ENCODE data around the gene LTB. TPM values are rescaled to one million over a fixed set of nuclear protein-coding genes. Genes with fewer than 3 reads are reported as not detected.

Gene LTB
- polyA plus RNA-seq, 1 of the 3 experiments (the other 2 are of a cell fraction), result 0.10 TPM

GRCh38 chr6:31631209-31631608 is 49.0 kb upstream of the LTB start (continued):
- TF ChIP-seq USF1 (IDR thresholded peaks at IDR 0.05; ENCODE audit: borderline replicate concordance, low read depth), result no peak
- no peak for TF ChIP-seq RAD21 (IDR thresholded peaks at IDR 0.05; ENCODE audit: low read length)
- no peak for TF ChIP-seq USF2 (IDR thresholded peaks at IDR 0.05; ENCODE audit: borderline replicate concordance, low read depth, low read length)
- TF ChIP-seq TEAD4 (IDR thresholded peaks at IDR 0.05; ENCODE audit: borderline replicate concordance, insufficient read depth), result no peak

GRCh38 chr6:31630177-31630934 is 48.1 kb upstream of the LTB start:
- peaks cover 19% of the 10 kb centered on the region; the same call in 1 of the 2 replicates for H4K20me1 ChIP-seq (ENCODE audit: insufficient read depth)
- POLR2A ChIA-PET, result interaction anchor here (1.5 kb wide), 1 partner anchor 10 kb away, joined by 3 read pairs; the partner anchor contains the start of gene PRRC2A
- peaks cover 74 to 98% of the 10 kb centered on the region in 2 experiments for H3K36me3 ChIP-seq (replicated peaks in 1 of 2; ENCODE audit: control insufficient read depth in 1 of 2, insufficient read depth in 2 of 2, low read length in 1 of 2)
- TF ChIP-seq ZBTB33 (IDR thresholded peaks at IDR 0.05; ENCODE audit: borderline replicate concordance, low read depth), result no peak
- TF ChIP-seq FOXM1 (IDR thresholded peaks at IDR 0.05; ENCODE audit: low read depth), result no peak
- no peak for TF ChIP-seq MXI1 (IDR thresholded peaks at IDR 0.05; ENCODE audit: low read depth, low read length)
- H2AFZ ChIP-seq (ENCODE audit: low read depth), result no peak overlapping the region
- peaks cover 36% of the 10 kb centered on the region for H3K79me2 ChIP-seq (ENCODE audit: insufficient read depth)
- H3F3A ChIP-seq (replicated peaks; ENCODE audit: insufficient read depth), result peaks cover 20% of the 10 kb centered on the region
- H3K4me1 ChIP-seq (ENCODE audit: control insufficient read depth in 1 of 2, insufficient read depth in 2 of 2, low read depth in 1 of 2, low read length in 1 of 2), result no peaks in the 10 kb centered on the region; a peak in 1 of 4 replicates
- H3K4me3 ChIP-seq (ENCODE audit: low read depth in 2 of 2, low read length in 1 of 2), result no peak overlapping the region
- H3K9me3 ChIP-seq, result no peaks in the 10 kb centered on the region
- DNase-seq, result peak; percentile 16
- CTCF ChIA-PET, result interaction anchor here (1.0 to 1.4 kb wide), 2 partner anchors 19 to 84 kb away, joined by 3 to 4 read pairs; partner anchors contain the start of gene ATP6V1G2
- no peaks in the 10 kb centered on the region for H3K9me2 ChIP-seq
- H3K4me2 ChIP-seq, result no peak overlapping the region
- H3K27ac ChIP-seq (ENCODE audit: low read depth in 2 of 2, low read length in 1 of 2), result no peak overlapping the region
- 96% methylated on average over 23 of the region's 25 CpGs for WGBS (ENCODE audit: low lambda C conversion rate)
- H3K27me3 ChIP-seq (ENCODE audit: insufficient read depth), result no peaks in the 10 kb centered on the region
- H3K9ac ChIP-seq, result no peak overlapping the region

GRCh38 chr6:31629014-31629413 is 46.8 kb upstream of the LTB start:
- Histone ChIP-seq H3K27ac (ENCODE audit: low read depth in 2 of 2, low read length in 1 of 2) (no peak overlapping the region), H2AFZ (ENCODE audit: low read depth) (no peak overlapping the region), H3K27me3 (ENCODE audit: insufficient read depth) (no peaks in the 10 kb centered on the region), H3K36me3 (replicated peaks in 1 of 2; ENCODE audit: control insufficient read depth in 1 of 2, insufficient read depth in 2 of 2, low read length in 1 of 2) (peaks cover 81 to 96% of the 10 kb centered on the region in 2 experiments), H4K20me1 (ENCODE audit: insufficient read depth) (peaks cover 19% of the 10 kb centered on the region), H3F3A (replicated peaks; ENCODE audit: insufficient read depth) (peaks cover 13% of the 10 kb centered on the region), H3K4me3 (ENCODE audit: low read depth in 2 of 2, low read length in 1 of 2) (no peak overlapping the region), H3K9ac (no peak overlapping the region), H3K79me2 (ENCODE audit: insufficient read depth) (peaks cover 49% of the 10 kb centered on the region), H3K4me2 (no peak overlapping the region), H3K4me1 (ENCODE audit: control insufficient read depth in 1 of 2, insufficient read depth in 2 of 2, low read depth in 1 of 2, low read length in 1 of 2) (no peaks in the 10 kb centered on the region; a peak in 1 of 4 replicates), H3K9me3 (no peaks in the 10 kb centered on the region), H3K9me2 (no peaks in the 10 kb centered on the region)
- ChIA-PET POLR2A (interaction anchor here (1.5 kb wide), 1 partner anchor 8 kb away, joined by 3 read pairs; the partner anchor contains the start of gene PRRC2A), CTCF (no interaction called here)
- no peak for DNase-seq
- 89% methylated on average over 7 of the region's 7 CpGs for WGBS (ENCODE audit: low lambda C conversion rate)
- TF ChIP-seq MXI1 (IDR thresholded peaks at IDR 0.05; ENCODE audit: low read depth, low read length) (no peak), CTCF (IDR thresholded peaks at IDR 0.05) (no peak), EZH2phosphoT487 (IDR thresholded peaks at IDR 0.05; ENCODE audit: borderline replicate concordance, low read depth) (no peak), ZBTB33 (IDR thresholded peaks at IDR 0.05; ENCODE audit: borderline replicate concordance, low read depth) (no peak), MEF2A (IDR thresholded peaks at IDR 0.05; ENCODE audit: borderline replicate concordance, low read depth) (no peak), IRF3 (IDR thresholded peaks at IDR 0.05; ENCODE audit: low read depth, low read length) (no peak), TAF1 (IDR thresholded peaks at IDR 0.05; ENCODE audit: borderline replicate concordance, low read depth, low read length) (no peak)
